K562 (cell line): ENCODE data around the gene SLC30A3. TPM values are rescaled to one million over a fixed set of nuclear protein-coding genes. Genes with fewer than 3 reads are reported as not detected.

Experiments
- ATAC-seq: fragments of 200-7000 bp; cut with Tn5 transposase; 3 replicates; pipeline ENCODE4 v1.9.1; 2020; ENCODE audit warnings: moderate library complexity
- BruUV-seq: library from RNA; stranded (reverse); fragments of 400-500 nt; replicated peaks from 2 replicates; lab custom pipeline; 2021; lab: Mats Ljungman, UMichigan
- CTCF ChIA-PET: fragments of 300-600 bp; formaldehyde crosslinking; extraction: SDS; loops from one replicate; lab custom pipeline; 2021; ENCODE audit warnings: low intra/inter-chr PET ratio; lab: Yijun Ruan, JAX
- POLR2A ChIA-PET: fragments of 300-600, 350-650 bp; sonication (Branson Sonifier 250); formaldehyde crosslinking; extraction: SDS; loops from one replicate; lab custom pipeline; 2021; ENCODE audit warnings: antibody characterized with exemption, inconsistent platforms; lab: Yijun Ruan, JAX
- DNase-seq, 4 experiments: peaks; one replicate each; pipeline versions ENCODE4 v3.0.0 to v3.0.0-alpha.2; 2011 to 2018; ENCODE audit warnings: low spot score in 3 of 4, mixed read lengths in 3 of 4; ENCODE audit errors: extremely low read depth in 1 of 4
- FAIRE-seq: peaks from 2 replicates; lab custom pipeline; 2011; peaks lifted over from hg19 to GRCh38; lab: Jason Lieb, UNC
- H2AFZ ChIP-seq: 2 replicates; pipeline ENCODE4 v1.6.0; 2011; ENCODE audit warnings: low read depth, low read length, control low read depth, inconsistent platforms
- H3K27ac ChIP-seq: fragments of 200-600 bp; 3 replicates; pipeline ENCODE4 v1.8.0; 2011; ENCODE audit warnings: low read depth, mild to moderate bottlenecking, control low read depth, inconsistent platforms, low read length, moderate library complexity, mixed read lengths; ENCODE audit errors: extremely low read depth
- H3K27me3 ChIP-seq, 2 experiments: fragments of 300-600 bp in 1 of 2; 2 replicates in 1 of 2; 3 replicates in 1 of 2; pipeline versions ENCODE4 v1.6.0 to v1.8.0; 2011; ENCODE audit warnings: inconsistent platforms in 2 of 2, low read length in 2 of 2, mild to moderate bottlenecking in 1 of 2, mixed read lengths in 1 of 2, moderate library complexity in 1 of 2; ENCODE audit not compliant: control insufficient read depth in 2 of 2, insufficient read depth in 2 of 2
- H3K36me3 ChIP-seq: fragments of 300-600 bp; 3 replicates; pipeline ENCODE4 v1.8.0; 2011; ENCODE audit warnings: mild to moderate bottlenecking, low read length, inconsistent platforms; ENCODE audit not compliant: control insufficient read depth, insufficient read depth
- H3K4me1 ChIP-seq, 2 experiments: fragments of 200-600 bp in 1 of 2; replicated peaks in 1 of 2; 2 replicates in 1 of 2; 3 replicates in 1 of 2; pipeline versions ENCODE4 v1.5.1 to v1.8.0; 2011; ENCODE audit warnings: inconsistent platforms in 2 of 2, low read length in 2 of 2, mild to moderate bottlenecking in 1 of 2, mixed read lengths in 1 of 2, moderate library complexity in 1 of 2; ENCODE audit not compliant: control insufficient read depth in 2 of 2, insufficient read depth in 2 of 2
- H3K4me2 ChIP-seq: 2 replicates; pipeline ENCODE4 v1.6.1; 2011; ENCODE audit warnings: low read length, control low read depth, inconsistent platforms, mixed read lengths; ENCODE audit not compliant: insufficient read depth
- H3K4me3 ChIP-seq: fragments of 200-600 bp; sonication (generic), shearing (Covaris generic); 2 replicates; pipeline ENCODE4 v1.5.1; 2016; ENCODE audit warnings: control low read depth, inconsistent platforms
- H3K79me2 ChIP-seq: fragments of 200-600 bp; 3 replicates; pipeline ENCODE4 v1.8.0; 2011; ENCODE audit warnings: low read length, inconsistent platforms; ENCODE audit not compliant: control insufficient read depth, insufficient read depth
- H3K9ac ChIP-seq, 2 experiments: 2 replicates each; pipeline versions ENCODE4 v1.6.0 to v1.6.1; 2011; ENCODE audit warnings: low read depth in 2 of 2, low read length in 2 of 2, control low read depth in 1 of 2, inconsistent platforms in 1 of 2, mild to moderate bottlenecking in 1 of 2, mixed read lengths in 1 of 2; ENCODE audit not compliant: insufficient read depth in 1 of 2
- H3K9me1 ChIP-seq: one replicate; pipeline ENCODE4 v1.6.0; 2011; ENCODE audit warnings: inconsistent platforms, mild to moderate bottlenecking, low read length, moderate library complexity; ENCODE audit not compliant: control insufficient read depth, insufficient read depth
- H3K9me3 ChIP-seq: replicated peaks from 2 replicates; pipeline ENCODE4 v1.5.1; 2011; ENCODE audit warnings: low read depth, low read length, inconsistent platforms; ENCODE audit not compliant: control insufficient read depth, insufficient read depth
- H4K20me1 ChIP-seq: replicated peaks from 2 replicates; pipeline ENCODE4 v1.6.1; 2011; ENCODE audit warnings: low read length, inconsistent platforms, mixed read lengths; ENCODE audit not compliant: control insufficient read depth, insufficient read depth
- BRCA1 ChIP-seq, 2 experiments: fragments of 450-650 bp in 1 of 2; sonication (generic) in 1 of 2; formaldehyde crosslinking in 1 of 2; IDR thresholded peaks; 2 replicates each; pipeline versions ENCODE4 v1.5.0 to v1.6.1; 2017 to 2020; ENCODE audit warnings: mild to moderate bottlenecking in 1 of 2, missing genetic modification reagents in 1 of 2
- CREM ChIP-seq: IDR thresholded peaks from 2 replicates; pipeline ENCODE4 v1.6.1; 2014; ENCODE audit warnings: antibody characterized with exemption, low read depth
- LARP7 ChIP-seq: fragments of 450-650 bp; IDR thresholded peaks from 2 replicates; pipeline ENCODE4 v1.6.1; 2016
- MAFG ChIP-seq: fragments of 450-650 bp; conservative IDR thresholded peaks from 2 replicates; pipeline ENCODE4 v1.6.1; 2016; ENCODE audit warnings: missing genetic modification characterization, missing compliant biosample characterization
- NFE2 ChIP-seq: IDR thresholded peaks from 2 replicates; pipeline ENCODE4 v1.6.1; 2014; ENCODE audit warnings: antibody characterized with exemption, low read depth
- POLR2H ChIP-seq: IDR thresholded peaks from 2 replicates; pipeline ENCODE4 v1.6.1; 2016; ENCODE audit warnings: missing genetic modification characterization, low read depth, mild to moderate bottlenecking, control low read depth, missing compliant biosample characterization, moderate library complexity
- ZBTB17 ChIP-seq: fragments of 450-650 bp; formaldehyde crosslinking; IDR thresholded peaks from 2 replicates; pipeline ENCODE4 v1.4.0; 2020; ENCODE audit warnings: mild to moderate bottlenecking
- ZNF384 ChIP-seq: IDR thresholded peaks from 2 replicates; pipeline ENCODE4 v1.6.1; 2012; ENCODE audit warnings: low read depth, low read length, improper control_type of control experiment
- ZNF445 ChIP-seq: fragments of 250-450 bp; sonication (Bioruptor Pico); IDR thresholded peaks from 2 replicates; pipeline ENCODE4 v1.4.0; 2020; ENCODE audit warnings: low read depth, mild to moderate bottlenecking, moderate library complexity
- ZSCAN32 ChIP-seq: fragments of 450-650 bp; formaldehyde crosslinking; IDR thresholded peaks from 2 replicates; pipeline ENCODE4 v1.4.0; 2020; ENCODE audit warnings: mild to moderate bottlenecking, moderate library complexity
- WGBS: fragments of 100-300 bp; shearing (Covaris generic); methylation state at CpG from one replicate; pipeline ENCODE4 v1.1.6; 2016; ENCODE audit warnings: low coverage, mixed read lengths; ENCODE audit not compliant: insufficient coverage; ENCODE audit errors: missing lambda C conversion rate; 5-methylcytosine and 5-hydroxymethylcytosine counted together
- in situ Hi-C: fragments of 300-500 bp; cut with MboI; formaldehyde crosslinking; loops from 4 replicates; pipeline ENCODE4 v1.15.0; 2018; ENCODE audit warnings: inconsistent platforms, mixed read lengths
- intact Hi-C: fragments of 100-400 bp; cut with micrococcal nuclease; formaldehyde crosslinking; loops from 2 replicates; pipeline ENCODE4 v1.14.2; 2022
- polyA plus RNA-seq, 8 experiments: library from polyadenylated mRNA; depleted of rRNA in 4 of 8; stranded (reverse) in 5 of 8; unstranded in 3 of 8; fragments of >200 nt; fragmentation: Nextera tagmentation in 2 of 8; fragmentation: Illumina TruSeq in 1 of 8; extraction: Ambion mirVana in 2 of 8; extraction: Trizol in 1 of 8; gene quantifications; 2 replicates each; pipeline versions ENCODE4 v1.2.1 to v1.2.3, GENCODE V29; 2011 to 2014; ENCODE audit warnings: inconsistent platforms in 1 of 8, missing spikeins in 1 of 8
- total RNA-seq, 7 experiments: library from RNA; depleted of rRNA in 6 of 7; stranded (reverse); fragments of >200 nt in 6 of 7; fragmentation: Illumina TruSeq in 2 of 7; extraction: Trizol in 2 of 7; gene quantifications; 2 replicates each; pipeline versions ENCODE4 v1.2.1 to v1.2.3, GENCODE V29; 2011 to 2021; ENCODE audit warnings: low replicate concordance in 1 of 7
- TF ChIP-seq, protein P1 (sequence below), 2 experiments: fragments of 450-650 bp; conservative IDR thresholded peaks; 2 replicates each; pipeline ENCODE4 v1.6.1; 2017; ENCODE audit warnings: mild to moderate bottlenecking in 2 of 2, moderate library complexity in 2 of 2
- TF ChIP-seq, protein P2 (sequence below): fragments of 450-650 bp; formaldehyde crosslinking; IDR thresholded peaks from 2 replicates; pipeline ENCODE4 v1.4.0; 2022; ENCODE audit warnings: missing genetic modification characterization
- TF ChIP-seq, protein P3 (sequence below): fragments of 250-450 bp; sonication (Bioruptor Pico); IDR thresholded peaks from 2 replicates; pipeline ENCODE4 v1.8.0; 2021; ENCODE audit warnings: moderate library complexity, mild to moderate bottlenecking, inconsistent platforms

Gene SLC30A3
- total and polyA plus RNA-seq, 9 of the 15 experiments (the other 6 are each of a cell fraction or from before 2014, with no cell fraction given) = 0.03 to 2.7 (median 0.89) TPM; not detected in 1

DNA sequence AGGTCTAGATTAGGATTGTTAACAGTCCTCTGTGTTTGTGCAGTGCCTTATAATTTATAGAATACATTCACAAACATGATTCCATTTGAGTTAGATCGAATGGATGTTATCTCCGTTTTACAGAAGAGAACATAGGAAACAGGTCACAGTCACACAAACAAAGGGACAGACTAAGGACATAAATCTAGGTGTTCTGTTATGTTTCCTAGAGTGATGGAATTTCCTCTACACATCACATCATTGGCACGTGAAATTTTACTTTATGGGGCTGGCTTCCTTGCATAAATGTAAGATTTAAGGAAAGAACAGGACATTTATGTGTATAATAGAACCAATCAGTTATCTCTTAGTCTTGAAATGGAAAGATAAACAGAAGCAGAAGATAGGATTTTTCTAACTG, 25.8 kb upstream of the SLC30A3 start:
- Histone ChIP-seq H4K20me1 (no peaks in the 10 kb centered on the region), H3K4me1 (peaks cover 4 to 9% of the 10 kb centered on the region in 2 experiments; a peak in 4 of 5 replicates), H3K9ac (no peak overlapping the region), H2AFZ (no peak overlapping the region), H3K79me2 (no peaks in the 10 kb centered on the region), H3K9me1 (no peaks in the 10 kb centered on the region), H3K36me3 (no peaks in the 10 kb centered on the region), H3K27me3 (no peaks in the 10 kb centered on the region), H3K4me2 (no peak overlapping the region), H3K4me3 (no peak overlapping the region), H3K9me3 (no peaks in the 10 kb centered on the region), H3K27ac (no peak overlapping the region)
- POLR2A ChIA-PET = interaction anchor here (1.1 kb wide), 1 partner anchor 10 kb away, joined by 3 read pairs; no protein-coding TSS in a partner anchor
- DNase-seq (no peak), ATAC-seq (no peak), FAIRE-seq (no peak)
- CTCF ChIA-PET = no interaction called here
- 5% methylated on average over 3 of the region's 3 CpGs for WGBS
- in situ Hi-C loops = loop anchor here (5.0 kb wide), 1 partner anchor 51 kb away; no protein-coding TSS in a partner anchor
- TF ChIP-seq ZNF445 = no peak
- no peak for TF ChIP-seq ZSCAN32 (CRISPR knock-in tag)
- no peak for TF ChIP-seq LARP7
- TF ChIP-seq, protein P1, sequence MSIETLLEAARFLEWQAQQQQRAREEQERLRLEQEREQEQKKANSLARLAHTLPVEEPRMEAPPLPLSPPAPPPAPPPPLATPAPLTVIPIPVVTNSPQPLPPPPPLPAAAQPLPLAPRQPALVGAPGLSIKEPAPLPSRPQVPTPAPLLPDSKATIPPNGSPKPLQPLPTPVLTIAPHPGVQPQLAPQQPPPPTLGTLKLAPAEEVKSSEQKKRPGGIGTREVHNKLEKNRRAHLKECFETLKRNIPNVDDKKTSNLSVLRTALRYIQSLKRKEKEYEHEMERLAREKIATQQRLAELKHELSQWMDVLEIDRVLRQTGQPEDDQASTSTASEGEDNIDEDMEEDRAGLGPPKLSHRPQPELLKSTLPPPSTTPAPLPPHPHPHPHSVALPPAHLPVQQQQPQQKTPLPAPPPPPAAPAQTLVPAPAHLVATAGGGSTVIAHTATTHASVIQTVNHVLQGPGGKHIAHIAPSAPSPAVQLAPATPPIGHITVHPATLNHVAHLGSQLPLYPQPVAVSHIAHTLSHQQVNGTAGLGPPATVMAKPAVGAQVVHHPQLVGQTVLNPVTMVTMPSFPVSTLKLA (conservative IDR thresholded peaks at IDR 0.05) = no peak
- no peak for TF ChIP-seq BRCA1 (IDR thresholded peaks at IDR 0.05)
- TF ChIP-seq BRCA1 (CRISPR knock-in tag; IDR thresholded peaks at IDR 0.05) = no peak
- TF ChIP-seq MAFG (tag) = no peak
- no peak for TF ChIP-seq ZBTB17 (CRISPR knock-in tag)
- TF ChIP-seq POLR2H (tag) = no peak
- TF ChIP-seq, protein P2, sequence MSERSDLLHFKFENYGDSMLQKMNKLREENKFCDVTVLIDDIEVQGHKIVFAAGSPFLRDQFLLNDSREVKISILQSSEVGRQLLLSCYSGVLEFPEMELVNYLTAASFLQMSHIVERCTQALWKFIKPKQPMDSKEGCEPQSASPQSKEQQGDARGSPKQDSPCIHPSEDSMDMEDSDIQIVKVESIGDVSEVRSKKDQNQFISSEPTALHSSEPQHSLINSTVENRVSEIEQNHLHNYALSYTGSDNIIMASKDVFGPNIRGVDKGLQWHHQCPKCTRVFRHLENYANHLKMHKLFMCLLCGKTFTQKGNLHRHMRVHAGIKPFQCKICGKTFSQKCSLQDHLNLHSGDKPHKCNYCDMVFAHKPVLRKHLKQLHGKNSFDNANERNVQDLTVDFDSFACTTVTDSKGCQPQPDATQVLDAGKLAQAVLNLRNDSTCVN (CRISPR knock-in tag) = no peak
- TF ChIP-seq, protein P3, sequence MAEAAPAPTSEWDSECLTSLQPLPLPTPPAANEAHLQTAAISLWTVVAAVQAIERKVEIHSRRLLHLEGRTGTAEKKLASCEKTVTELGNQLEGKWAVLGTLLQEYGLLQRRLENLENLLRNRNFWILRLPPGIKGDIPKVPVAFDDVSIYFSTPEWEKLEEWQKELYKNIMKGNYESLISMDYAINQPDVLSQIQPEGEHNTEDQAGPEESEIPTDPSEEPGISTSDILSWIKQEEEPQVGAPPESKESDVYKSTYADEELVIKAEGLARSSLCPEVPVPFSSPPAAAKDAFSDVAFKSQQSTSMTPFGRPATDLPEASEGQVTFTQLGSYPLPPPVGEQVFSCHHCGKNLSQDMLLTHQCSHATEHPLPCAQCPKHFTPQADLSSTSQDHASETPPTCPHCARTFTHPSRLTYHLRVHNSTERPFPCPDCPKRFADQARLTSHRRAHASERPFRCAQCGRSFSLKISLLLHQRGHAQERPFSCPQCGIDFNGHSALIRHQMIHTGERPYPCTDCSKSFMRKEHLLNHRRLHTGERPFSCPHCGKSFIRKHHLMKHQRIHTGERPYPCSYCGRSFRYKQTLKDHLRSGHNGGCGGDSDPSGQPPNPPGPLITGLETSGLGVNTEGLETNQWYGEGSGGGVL = no peak
- TF ChIP-seq CREM = no peak
- no peak for TF ChIP-seq ZNF384
- no peak for TF ChIP-seq NFE2
- no TSS peak for BruUV-seq
- intact Hi-C loops = loop anchor here (10.0 kb wide), 1 partner anchor 444 kb away; the partner anchor contains the start of gene DPYSL5
